ENCODE results near the gene CPEB1.

Gene CPEB1

DNA sequence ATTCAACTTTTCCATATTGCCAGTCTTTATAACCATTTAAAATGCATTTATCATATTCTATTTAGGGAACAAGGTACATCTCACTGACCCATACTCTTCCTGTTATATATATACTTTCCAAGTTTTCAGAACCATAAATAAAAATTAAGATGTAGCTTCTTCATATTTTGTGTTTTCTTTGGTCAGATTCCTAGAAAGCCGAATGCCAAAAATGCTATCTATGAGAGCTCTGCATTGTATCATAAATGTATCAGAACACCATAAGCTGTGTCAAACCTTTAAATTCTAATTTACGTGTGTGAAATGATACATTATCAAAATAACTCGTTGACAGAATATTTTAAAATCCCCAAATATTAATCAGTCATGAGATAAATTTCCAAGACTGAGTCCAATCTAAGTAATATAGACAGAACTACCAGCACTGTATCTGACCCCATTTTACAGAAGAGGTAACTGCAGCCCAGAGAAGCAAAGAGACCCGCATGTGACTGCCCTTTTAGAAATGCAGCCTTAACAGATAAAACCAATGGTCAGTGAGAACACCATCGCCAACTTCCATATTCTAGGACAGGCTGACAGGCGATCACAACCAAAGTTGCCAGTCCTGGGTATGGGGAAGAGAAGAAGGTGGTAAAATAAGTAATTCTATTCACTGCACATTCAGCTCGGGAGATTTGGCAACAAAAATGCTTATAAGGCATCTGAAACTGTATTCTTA is 90.7 kb downstream of the CPEB1 start (continued):
- no peak for TF ChIP-seq GLI4 (tag by site-specific recombination; IDR thresholded peaks at IDR 0.05)
- TF ChIP-seq, protein P1, sequence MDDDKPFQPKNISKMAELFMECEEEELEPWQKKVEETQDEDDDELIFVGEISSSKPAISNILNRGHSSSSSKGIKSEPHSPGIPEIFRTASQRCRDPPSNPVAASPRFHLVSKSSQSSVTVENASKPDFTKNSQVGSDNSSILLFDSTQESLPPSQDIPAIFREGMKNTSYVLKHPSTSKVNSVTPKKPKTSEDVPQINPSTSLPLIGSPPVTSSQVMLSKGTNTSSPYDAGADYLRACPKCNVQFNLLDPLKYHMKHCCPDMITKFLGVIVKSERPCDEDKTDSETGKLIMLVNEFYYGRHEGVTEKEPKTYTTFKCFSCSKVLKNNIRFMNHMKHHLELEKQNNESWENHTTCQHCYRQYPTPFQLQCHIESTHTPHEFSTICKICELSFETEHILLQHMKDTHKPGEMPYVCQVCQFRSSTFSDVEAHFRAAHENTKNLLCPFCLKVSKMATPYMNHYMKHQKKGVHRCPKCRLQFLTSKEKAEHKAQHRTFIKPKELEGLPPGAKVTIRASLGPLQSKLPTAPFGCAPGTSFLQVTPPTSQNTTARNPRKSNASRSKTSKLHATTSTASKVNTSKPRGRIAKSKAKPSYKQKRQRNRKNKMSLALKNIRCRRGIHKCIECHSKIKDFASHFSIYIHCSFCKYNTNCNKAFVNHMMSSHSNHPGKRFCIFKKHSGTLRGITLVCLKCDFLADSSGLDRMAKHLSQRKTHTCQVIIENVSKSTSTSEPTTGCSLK (tag by site-specific recombination; IDR thresholded peaks at IDR 0.05): no peak
- TF ChIP-seq, protein P2, sequence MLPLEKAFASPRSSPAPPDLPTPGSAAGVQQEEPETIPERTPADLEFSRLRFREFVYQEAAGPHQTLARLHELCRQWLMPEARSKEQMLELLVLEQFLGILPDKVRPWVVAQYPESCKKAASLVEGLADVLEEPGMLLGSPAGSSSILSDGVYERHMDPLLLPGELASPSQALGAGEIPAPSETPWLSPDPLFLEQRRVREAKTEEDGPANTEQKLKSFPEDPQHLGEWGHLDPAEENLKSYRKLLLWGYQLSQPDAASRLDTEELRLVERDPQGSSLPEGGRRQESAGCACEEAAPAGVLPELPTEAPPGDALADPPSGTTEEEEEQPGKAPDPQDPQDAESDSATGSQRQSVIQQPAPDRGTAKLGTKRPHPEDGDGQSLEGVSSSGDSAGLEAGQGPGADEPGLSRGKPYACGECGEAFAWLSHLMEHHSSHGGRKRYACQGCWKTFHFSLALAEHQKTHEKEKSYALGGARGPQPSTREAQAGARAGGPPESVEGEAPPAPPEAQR (tag by site-specific recombination; IDR thresholded peaks at IDR 0.05): no peak
- no peak for TF ChIP-seq ZNF670 (tag by site-specific recombination; IDR thresholded peaks at IDR 0.05; ENCODE audit: low read depth)
- TF ChIP-seq ZFHX2 (tag by site-specific recombination; conservative IDR thresholded peaks at IDR 0.05): no peak
- no peak for TF ChIP-seq ZNF596 (tag by site-specific recombination; IDR thresholded peaks at IDR 0.05)
- TF ChIP-seq ZNF416 (tag by site-specific recombination; IDR thresholded peaks at IDR 0.05): no peak
- TF ChIP-seq ZNF501 (tag by site-specific recombination; IDR thresholded peaks at IDR 0.05): no peak
- no peak for TF ChIP-seq ZNF248 (tag by site-specific recombination; IDR thresholded peaks at IDR 0.05)
- TF ChIP-seq KLF1 (tag by site-specific recombination; IDR thresholded peaks at IDR 0.05): no peak

DNA sequence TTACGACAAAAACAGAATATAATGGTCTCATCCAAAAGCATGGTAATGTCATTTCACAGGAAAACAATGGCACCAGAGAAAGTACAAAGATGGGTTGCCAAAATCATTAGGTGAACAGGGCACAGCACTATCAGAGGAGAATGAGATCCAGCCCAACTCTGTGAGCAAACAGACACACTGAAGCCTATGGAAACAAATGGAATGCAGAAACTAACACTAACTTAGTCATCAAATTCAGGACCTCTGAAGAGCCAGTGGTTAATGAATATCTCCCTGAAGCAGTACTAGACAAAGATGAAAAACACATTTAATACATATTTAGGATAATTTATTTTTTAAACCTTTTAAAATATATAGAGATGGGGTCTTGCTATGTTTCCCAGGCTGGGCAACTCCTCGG is 92.3 kb downstream of the CPEB1 start:
- no peak overlapping the region for H3K27ac ChIP-seq (ENCODE audit: extremely low read depth, low read depth, low read length)
- no peaks in the 10 kb centered on the region for H3K9me3 ChIP-seq (ENCODE audit: control insufficient read depth, insufficient read depth, low read depth, low read length)
- peaks cover 0 to 16% of the 10 kb centered on the region in 2 experiments; a peak in 1 of 3 replicates for H3K36me3 ChIP-seq (ENCODE audit: control insufficient read depth in 2 of 2, insufficient read depth in 1 of 2, low read length in 2 of 2)
- no peak for TF ChIP-seq ZNF701 (tag by site-specific recombination; IDR thresholded peaks at IDR 0.05)
- TF ChIP-seq ZNF223 (tag by site-specific recombination; IDR thresholded peaks at IDR 0.05): no peak
- H3K4me1 ChIP-seq (ENCODE audit: control insufficient read depth, insufficient read depth, low read length): no peaks in the 10 kb centered on the region
- ChIA-PET POLR2A (no interaction called here), CTCF (no interaction called here)
- no peak overlapping the region for H3K4me3 ChIP-seq (ENCODE audit: low read depth, low read length)

DNA sequence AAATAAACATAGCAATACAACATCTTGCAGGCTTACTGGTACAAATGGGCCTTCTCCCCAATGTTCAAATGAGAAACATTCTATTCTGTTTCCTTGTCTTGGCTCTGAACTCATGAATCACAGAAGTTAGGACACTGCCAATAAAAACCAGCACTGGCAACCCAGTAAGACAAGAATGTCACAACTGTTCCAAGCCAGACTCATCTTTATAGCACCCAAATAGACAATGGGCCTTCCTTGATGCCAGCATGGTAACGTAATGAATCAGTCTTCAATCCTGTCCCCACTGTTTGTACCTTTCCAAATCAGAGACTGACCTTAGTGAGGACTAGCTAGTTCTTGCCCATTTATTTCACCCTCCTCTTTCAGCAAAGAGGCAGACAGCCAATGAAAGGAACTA is 92.8 kb downstream of the CPEB1 start:
- POLR2A ChIA-PET: interaction anchor here (0.9 kb wide), 1 partner anchor 85 kb away, joined by 4 read pairs; no protein-coding TSS in a partner anchor
- no peak for TF ChIP-seq SP7 (tag by site-specific recombination; IDR thresholded peaks at IDR 0.05)
- no peak for TF ChIP-seq ZNF391 (tag by site-specific recombination; IDR thresholded peaks at IDR 0.05; ENCODE audit: borderline replicate concordance, low read depth)
- TF ChIP-seq, protein P3, sequence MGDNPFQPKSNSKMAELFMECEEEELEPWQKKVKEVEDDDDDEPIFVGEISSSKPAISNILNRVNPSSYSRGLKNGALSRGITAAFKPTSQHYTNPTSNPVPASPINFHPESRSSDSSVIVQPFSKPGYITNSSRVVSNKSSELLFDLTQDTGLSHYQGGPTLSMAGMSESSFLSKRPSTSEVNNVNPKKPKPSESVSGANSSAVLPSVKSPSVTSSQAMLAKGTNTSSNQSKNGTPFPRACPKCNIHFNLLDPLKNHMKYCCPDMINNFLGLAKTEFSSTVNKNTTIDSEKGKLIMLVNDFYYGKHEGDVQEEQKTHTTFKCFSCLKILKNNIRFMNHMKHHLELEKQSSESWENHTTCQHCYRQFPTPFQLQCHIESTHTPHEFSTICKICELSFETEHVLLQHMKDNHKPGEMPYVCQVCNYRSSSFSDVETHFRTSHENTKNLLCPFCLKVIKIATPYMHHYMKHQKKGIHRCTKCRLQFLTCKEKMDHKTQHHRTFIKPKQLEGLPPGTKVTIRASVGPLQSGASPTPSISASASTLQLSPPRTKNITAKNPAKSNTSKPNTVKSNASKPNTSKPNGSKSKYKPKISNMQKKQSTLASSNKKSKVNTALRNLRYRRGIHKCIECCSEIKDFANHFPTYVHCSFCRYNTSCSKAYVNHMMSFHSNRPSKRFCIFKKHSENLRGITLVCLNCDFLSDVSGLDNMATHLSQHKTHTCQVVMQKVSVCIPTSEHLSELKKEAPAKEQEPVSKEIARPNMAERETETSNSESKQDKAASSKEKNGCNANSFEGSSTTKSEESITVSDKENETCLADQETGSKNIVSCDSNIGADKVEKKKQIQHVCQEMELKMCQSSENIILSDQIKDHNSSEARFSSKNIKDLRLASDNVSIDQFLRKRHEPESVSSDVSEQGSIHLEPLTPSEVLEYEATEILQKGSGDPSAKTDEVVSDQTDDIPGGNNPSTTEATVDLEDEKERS (tag by site-specific recombination; IDR thresholded peaks at IDR 0.05): no peak
- no peak for TF ChIP-seq ZNF530 (tag by site-specific recombination; IDR thresholded peaks at IDR 0.05; ENCODE audit: low read depth)
- no peak for TF ChIP-seq ZBTB48 (tag by site-specific recombination; IDR thresholded peaks at IDR 0.05)
- TF ChIP-seq ZNF155 (tag by site-specific recombination; IDR thresholded peaks at IDR 0.05): no peak
- TF ChIP-seq HOXD13 (CRISPR knock-in tag; IDR thresholded peaks at IDR 0.05; ENCODE audit: borderline replicate concordance): no peak
- no peak for TF ChIP-seq ZNF266 (tag by site-specific recombination; IDR thresholded peaks at IDR 0.05; ENCODE audit: low read depth)
- TF ChIP-seq ZNF121 (tag by site-specific recombination; IDR thresholded peaks at IDR 0.05): no peak
- TF ChIP-seq, protein P4, sequence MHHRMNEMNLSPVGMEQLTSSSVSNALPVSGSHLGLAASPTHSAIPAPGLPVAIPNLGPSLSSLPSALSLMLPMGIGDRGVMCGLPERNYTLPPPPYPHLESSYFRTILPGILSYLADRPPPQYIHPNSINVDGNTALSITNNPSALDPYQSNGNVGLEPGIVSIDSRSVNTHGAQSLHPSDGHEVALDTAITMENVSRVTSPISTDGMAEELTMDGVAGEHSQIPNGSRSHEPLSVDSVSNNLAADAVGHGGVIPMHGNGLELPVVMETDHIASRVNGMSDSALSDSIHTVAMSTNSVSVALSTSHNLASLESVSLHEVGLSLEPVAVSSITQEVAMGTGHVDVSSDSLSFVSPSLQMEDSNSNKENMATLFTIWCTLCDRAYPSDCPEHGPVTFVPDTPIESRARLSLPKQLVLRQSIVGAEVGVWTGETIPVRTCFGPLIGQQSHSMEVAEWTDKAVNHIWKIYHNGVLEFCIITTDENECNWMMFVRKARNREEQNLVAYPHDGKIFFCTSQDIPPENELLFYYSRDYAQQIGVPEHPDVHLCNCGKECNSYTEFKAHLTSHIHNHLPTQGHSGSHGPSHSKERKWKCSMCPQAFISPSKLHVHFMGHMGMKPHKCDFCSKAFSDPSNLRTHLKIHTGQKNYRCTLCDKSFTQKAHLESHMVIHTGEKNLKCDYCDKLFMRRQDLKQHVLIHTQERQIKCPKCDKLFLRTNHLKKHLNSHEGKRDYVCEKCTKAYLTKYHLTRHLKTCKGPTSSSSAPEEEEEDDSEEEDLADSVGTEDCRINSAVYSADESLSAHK (tag by site-specific recombination; IDR thresholded peaks at IDR 0.05): no peak
- no peak for TF ChIP-seq ZNF223 (tag by site-specific recombination; IDR thresholded peaks at IDR 0.05)
- TF ChIP-seq ZNF2 (tag by site-specific recombination; IDR thresholded peaks at IDR 0.05): no peak
- no peak for TF ChIP-seq ZNF341 (tag by site-specific recombination; IDR thresholded peaks at IDR 0.05; ENCODE audit: low read depth)
- no peak for TF ChIP-seq ZNF202 (tag by site-specific recombination; IDR thresholded peaks at IDR 0.05; ENCODE audit: borderline replicate concordance)
- TF ChIP-seq EGR2 (tag by site-specific recombination; IDR thresholded peaks at IDR 0.05; ENCODE audit: low read depth): no peak

More for the DNA sequence above, 92.8 kb downstream of the CPEB1 start:
- Histone ChIP-seq H3K27ac (ENCODE audit: extremely low read depth, low read depth, low read length) (no peak overlapping the region), H3K9me3 (ENCODE audit: control insufficient read depth, insufficient read depth, low read depth, low read length) (no peaks in the 10 kb centered on the region), H3K36me3 (ENCODE audit: control insufficient read depth in 2 of 2, insufficient read depth in 1 of 2, low read length in 2 of 2) (peaks cover 0 to 21% of the 10 kb centered on the region in 2 experiments; a peak in 1 of 3 replicates), H3K4me1 (ENCODE audit: control insufficient read depth, insufficient read depth, low read length) (no peaks in the 10 kb centered on the region), H3K4me3 (ENCODE audit: low read depth, low read length) (no peak overlapping the region)
- CTCF ChIA-PET: no interaction called here

Measured in HEK293 (cell line).